CD4-positive, alpha-beta T cell treated with Interferon alpha-2 for 1 hour (primary cell): ENCODE data around the gene EYS.
"Not testable (repeated sequence)": the region's sequence is repeated elsewhere in the genome, so short reads cannot be mapped to it uniquely, and the experiment has no call there.

Experiments used
- DNase-seq, 2 donors: peaks; one replicate each; pipeline ENCODE4 v3.0.0-alpha.2; 2020 to 2022

EYS gene

GRCh38 chr6:64527899-64528298 lies 1179.1 kb downstream of the EYS start:
- no peak for DNase-seq

- no peak for DNase-seq
These were observed 1184.2 kb downstream of the EYS start for GRCh38 chr6:64522859-64523258.

- no peak for DNase-seq
These were observed 1187.0 kb downstream of the EYS start for GRCh38 chr6:64520050-64520449.

GRCh38 chr6:64516393-64516792 lies 1190.6 kb downstream of the EYS start:
- no peak for DNase-seq

GRCh38 chr6:64507661-64508060 lies 1199.4 kb downstream of the EYS start:
- DNase-seq, result no peak

GRCh38 chr6:64505312-64505711 lies 1201.7 kb downstream of the EYS start:
- DNase-seq, result no peak

GRCh38 chr6:64504503-64504902 lies 1202.5 kb downstream of the EYS start:
- no peak for DNase-seq

GRCh38 chr6:64502801-64503200 lies 1204.2 kb downstream of the EYS start:
- no peak for DNase-seq

GRCh38 chr6:64497634-64498033 lies 1209.4 kb downstream of the EYS start:
- DNase-seq, result no peak

GRCh38 chr6:64489763-64490162 lies 1217.3 kb downstream of the EYS start:
- no peak for DNase-seq

GRCh38 chr6:64486578-64487351 lies 1220.3 kb downstream of the EYS start:
- no peak for DNase-seq

GRCh38 chr6:64483956-64484499 lies 1223.0 kb downstream of the EYS start:
- DNase-seq, result no peak

- no peak for DNase-seq
These were observed 1224.4 kb downstream of the EYS start for GRCh38 chr6:64482631-64483030.

GRCh38 chr6:64479134-64479533 lies 1227.9 kb downstream of the EYS start:
- no peak for DNase-seq

- DNase-seq, result no peak
These were observed 1229.6 kb downstream of the EYS start for GRCh38 chr6:64477391-64477790.

- DNase-seq, result no peak
These were observed 1230.1 kb downstream of the EYS start for GRCh38 chr6:64476935-64477334.

- not testable (repeated sequence) for DNase-seq
These were observed 1237.6 kb downstream of the EYS start for GRCh38 chr6:64469405-64469804.

- no peak for DNase-seq
These were observed 1239.4 kb downstream of the EYS start for GRCh38 chr6:64467656-64468055.

- DNase-seq, result no peak
These were observed 1247.5 kb downstream of the EYS start for GRCh38 chr6:64459411-64459944.

GRCh38 chr6:64448101-64448500 lies 1258.9 kb downstream of the EYS start:
- not testable (repeated sequence) for DNase-seq

- no peak for DNase-seq
These were observed 1262.0 kb downstream of the EYS start for GRCh38 chr6:64445038-64445437.

GRCh38 chr6:64439274-64439673 lies 1267.8 kb downstream of the EYS start:
- DNase-seq, result no peak

- no peak for DNase-seq
These were observed 1269.0 kb downstream of the EYS start for GRCh38 chr6:64437996-64438395.

GRCh38 chr6:64429926-64430325 lies 1277.1 kb downstream of the EYS start:
- DNase-seq, result no peak

- no peak for DNase-seq
These were observed 1278.8 kb downstream of the EYS start for GRCh38 chr6:64428186-64428585.
